PC-9 (cell line): ENCODE results near the gene PPFIA4. TPM values are rescaled to one million over a fixed set of nuclear protein-coding genes. Genes with fewer than 3 reads are reported as not detected.

Experiments
- BruUV-seq: library from RNA; stranded (reverse); fragments of 400-500 nt; replicated peaks from 2 replicates; lab custom pipeline; 2021; lab: Mats Ljungman, UMichigan
- CTCF ChIA-PET: fragments of 300-600 bp; sonication (Branson Sonifier 250); formaldehyde crosslinking; loops from one replicate; lab custom pipeline; 2022; ENCODE audit warnings: antibody characterized with exemption; lab: Charles Lee
- POLR2A ChIA-PET: fragments of 300-600 bp; sonication (Branson Sonifier 250); formaldehyde crosslinking; loops from one replicate; lab custom pipeline; 2022; ENCODE audit warnings: antibody characterized with exemption; ENCODE audit not compliant: unreplicated experiment; lab: Charles Lee
- DNase-seq, 2 experiments: peaks; one replicate each; pipeline versions ENCODE4 v3.0.0 to v3.0.0-alpha.2; 2015 to 2022; ENCODE audit warnings: mixed read lengths in 1 of 2
- H2AFZ ChIP-seq: fragments of 200-600 bp; sonication (generic); 2 replicates; pipeline ENCODE4 v1.8.1; 2017; ENCODE audit warnings: antibody characterized with exemption
- H3F3A ChIP-seq: fragments of 200-600 bp; sonication (generic); 2 replicates; pipeline ENCODE4 v1.8.1; 2017; ENCODE audit warnings: antibody characterized with exemption, mild to moderate bottlenecking, low read depth; ENCODE audit not compliant: insufficient read depth
- H3K27ac ChIP-seq: fragments of 200-600 bp; sonication (generic); 2 replicates; pipeline ENCODE4 v1.6.1; 2016; ENCODE audit warnings: mixed run types
- H3K27me3 ChIP-seq: fragments of 200-600 bp; sonication (generic); 2 replicates; pipeline ENCODE4 v1.6.1; 2016; ENCODE audit warnings: low read depth, mixed run types; ENCODE audit not compliant: insufficient read depth
- H3K36me3 ChIP-seq: fragments of 200-600 bp; sonication (generic); 2 replicates; pipeline ENCODE4 v1.6.1; 2016; ENCODE audit warnings: low read depth, mixed run types
- H3K4me1 ChIP-seq: fragments of 200-600 bp; sonication (generic); replicated peaks from 2 replicates; pipeline ENCODE4 v1.6.1; 2016; ENCODE audit warnings: mixed run types; ENCODE audit not compliant: insufficient read depth
- H3K4me2 ChIP-seq: fragments of 200-600 bp; sonication (generic); 2 replicates; pipeline ENCODE4 v1.6.1; 2017; ENCODE audit warnings: mixed run types
- H3K4me3 ChIP-seq: fragments of 200-600 bp; sonication (generic); 2 replicates; pipeline ENCODE4 v1.6.1; 2016; ENCODE audit warnings: mixed run types
- H3K79me2 ChIP-seq: fragments of 200-600 bp; sonication (generic); 2 replicates; pipeline ENCODE4 v1.6.1; 2017; ENCODE audit warnings: low read depth, mixed run types
- H3K9me2 ChIP-seq: fragments of 200-600 bp; sonication (generic); 2 replicates; pipeline ENCODE4 v1.8.1; 2017; ENCODE audit warnings: mild to moderate bottlenecking; ENCODE audit not compliant: insufficient read depth
- H3K9me3 ChIP-seq: fragments of 200-600 bp; sonication (generic); 2 replicates; pipeline ENCODE4 v1.8.1; 2016; ENCODE audit warnings: low read depth; ENCODE audit not compliant: insufficient read depth
- H4K20me1 ChIP-seq: fragments of 200-600 bp; sonication (generic); 2 replicates; pipeline ENCODE4 v1.8.1; 2017; ENCODE audit not compliant: insufficient read depth
- CTCF ChIP-seq: fragments of 200-600 bp; sonication (generic); conservative IDR thresholded peaks from 2 replicates; pipeline ENCODE4 v1.6.1; 2017; ENCODE audit warnings: mixed run types, antibody characterized with exemption, mild to moderate bottlenecking, moderate library complexity
- EZH2 ChIP-seq: fragments of 200-600 bp; sonication (generic); IDR thresholded peaks from 2 replicates; pipeline ENCODE4 v1.8.0; 2017; ENCODE audit warnings: antibody characterized with exemption, low read depth
- intact Hi-C: fragments of 100-400 bp; cut with micrococcal nuclease; formaldehyde crosslinking; loops from one replicate; pipeline ENCODE4 v1.10.0; 2022; ENCODE audit not compliant: unreplicated experiment
- total RNA-seq: library from RNA; stranded (reverse); gene quantifications from 2 replicates; pipeline ENCODE4 v1.2.3, GENCODE V29; 2021

PPFIA4 gene
- total RNA-seq, 1 experiment from 2014 or later: 1.2 TPM

DNA sequence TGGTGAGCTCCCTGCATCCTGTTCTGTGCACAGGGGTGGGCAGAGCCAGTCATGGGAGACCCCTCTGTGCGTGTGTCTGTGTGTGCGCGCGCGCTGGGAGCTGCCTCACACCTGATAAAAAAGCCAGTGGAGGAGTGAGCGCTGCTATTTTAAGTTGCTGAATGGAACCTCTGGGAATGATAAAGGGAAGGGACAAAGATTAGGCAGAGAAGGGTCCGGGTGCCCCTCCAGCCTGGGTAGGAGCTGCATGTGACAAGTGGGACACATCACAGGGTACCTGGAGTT lies 102.1 kb downstream of the PPFIA4 start:
- Histone ChIP-seq H3K4me1 (peaks cover 59% of the 10 kb centered on the region), H3K4me2 (peak overlapping the region; percentile 100), H3F3A (peaks cover 36% of the 10 kb centered on the region), H3K27me3 (no peaks in the 10 kb centered on the region), H3K36me3 (no peaks in the 10 kb centered on the region), H3K27ac (no peak overlapping the region), H3K4me3 (peak overlapping the region; percentile 80), H2AFZ (peak overlapping the region; percentile 89), H4K20me1 (no peaks in the 10 kb centered on the region), H3K9me3 (no peaks in the 10 kb centered on the region), H3K79me2 (no peaks in the 10 kb centered on the region; the same call in 1 of the 2 replicates), H3K9me2 (no peaks in the 10 kb centered on the region)
- no peak for DNase-seq
- no TSS peak for BruUV-seq
- ChIA-PET POLR2A (interaction anchor here (0.6 kb wide), 1 partner anchor 22 kb away, joined by 5 read pairs; no protein-coding TSS in a partner anchor), CTCF (interaction anchor here (0.5 to 1.7 kb wide), 5 partner anchors 11 to 231 kb away, joined by 3 to 14 read pairs (median 4); no protein-coding TSS in a partner anchor)
- no peak for TF ChIP-seq CTCF
- TF ChIP-seq EZH2: no peak
- intact Hi-C loops: loop anchor here (1.0 to 2.0 kb wide), 2 partner anchors 26 to 44 kb away; no protein-coding TSS in a partner anchor

Other genes with a start within 250 kb of the PPFIA4 start
- gene KDM5B, start 218.1 kb upstream of the PPFIA4 start, total RNA-seq: 99.8 and 110 TPM in 2 replicates
- 1.7 and 3.6 TPM in 2 replicates for gene PCAT6, start 215.5 kb upstream of the PPFIA4 start, total RNA-seq
- 9.4 and 10.9 TPM in 2 replicates for gene RABIF, start 137.3 kb upstream of the PPFIA4 start, total RNA-seq
- gene KLHL12, start 99.3 kb upstream of the PPFIA4 start, total RNA-seq: 29.6 and 33.1 TPM in 2 replicates
- gene ADIPOR1, start 68.2 kb upstream of the PPFIA4 start, total RNA-seq: 102 and 113 TPM in 2 replicates
- 14.5 and 21.2 TPM in 2 replicates for gene CYB5R1, start 59.2 kb upstream of the PPFIA4 start, total RNA-seq
- gene TMEM183A, start 19.1 kb upstream of the PPFIA4 start, total RNA-seq: 53.5 and 63.1 TPM in 2 replicates
- gene MYOG, start 59.5 kb downstream of the PPFIA4 start, total RNA-seq: not detected in 2 replicates
- gene ADORA1, start 101.2 kb downstream of the PPFIA4 start, total RNA-seq: 5.9 and 8.3 TPM in 2 replicates
- not detected in 2 replicates for gene MYBPH, start 149.3 kb downstream of the PPFIA4 start, total RNA-seq
- not detected in 2 replicates for gene CHI3L1, start 160.2 kb downstream of the PPFIA4 start, total RNA-seq
- not detected in 2 replicates for gene CHIT1, start 203.2 kb downstream of the PPFIA4 start, total RNA-seq